ENCODE results near the gene ITGB6. TPM values are rescaled to one million over a fixed set of nuclear protein-coding genes. Genes with fewer than 3 reads are reported as not detected.

ITGB6 gene
- total RNA-seq, 1 donor from 2014 or later: not detected

DNA sequence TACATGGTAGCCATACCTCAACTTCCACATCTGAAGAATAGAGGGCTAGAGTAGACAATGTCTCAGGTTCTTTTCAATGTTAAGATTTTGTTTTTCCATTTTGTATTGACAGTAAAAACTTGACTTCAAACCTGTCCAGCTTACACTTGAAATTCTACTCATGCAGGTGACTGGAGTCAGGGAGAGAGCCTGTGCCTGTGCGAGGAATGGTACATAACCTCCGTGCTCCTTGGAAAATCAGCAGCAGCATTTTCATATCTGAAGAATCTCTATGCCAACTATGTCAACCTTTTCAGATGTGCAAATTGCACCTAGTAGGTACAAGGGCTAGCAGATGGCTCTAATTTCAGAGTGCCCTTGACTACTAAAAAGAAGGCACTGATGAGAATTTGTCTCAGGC, 139.8 kb downstream of the ITGB6 start:
- Histone ChIP-seq H3K9ac (no peak overlapping the region), H3K79me2 (ENCODE audit: low read depth) (no peaks in the 10 kb centered on the region), H3K4me1 (peaks cover 7% of the 10 kb centered on the region), H3K27ac (no peak overlapping the region), H3K4me3 (no peak overlapping the region), H2AFZ (replicated peaks) (no peak overlapping the region), H3K36me3 (no peaks in the 10 kb centered on the region), H3K4me2 (no peak overlapping the region), H3K27me3 (peaks cover 44% of the 10 kb centered on the region), H3F3A (ENCODE audit: low read depth) (peaks cover 8% of the 10 kb centered on the region), H4K20me1 (ENCODE audit: low read depth) (no peaks in the 10 kb centered on the region), H3K9me3 (ENCODE audit: low read depth) (no peaks in the 10 kb centered on the region)
- H3K4me1 Mint-ChIP-seq: peaks cover 15% of the 10 kb centered on the region
- H3K36me3 Mint-ChIP-seq: no peaks in the 10 kb centered on the region
- no peak for DNase-seq (ENCODE audit: low spot score)
- no peak overlapping the region for H3K27ac Mint-ChIP-seq
- TF ChIP-seq EZH2 (IDR thresholded peaks at IDR 0.05): no peak
- no peak for TF ChIP-seq EZH2phosphoT487 (IDR thresholded peaks at IDR 0.05)
- TF ChIP-seq, protein P1, sequence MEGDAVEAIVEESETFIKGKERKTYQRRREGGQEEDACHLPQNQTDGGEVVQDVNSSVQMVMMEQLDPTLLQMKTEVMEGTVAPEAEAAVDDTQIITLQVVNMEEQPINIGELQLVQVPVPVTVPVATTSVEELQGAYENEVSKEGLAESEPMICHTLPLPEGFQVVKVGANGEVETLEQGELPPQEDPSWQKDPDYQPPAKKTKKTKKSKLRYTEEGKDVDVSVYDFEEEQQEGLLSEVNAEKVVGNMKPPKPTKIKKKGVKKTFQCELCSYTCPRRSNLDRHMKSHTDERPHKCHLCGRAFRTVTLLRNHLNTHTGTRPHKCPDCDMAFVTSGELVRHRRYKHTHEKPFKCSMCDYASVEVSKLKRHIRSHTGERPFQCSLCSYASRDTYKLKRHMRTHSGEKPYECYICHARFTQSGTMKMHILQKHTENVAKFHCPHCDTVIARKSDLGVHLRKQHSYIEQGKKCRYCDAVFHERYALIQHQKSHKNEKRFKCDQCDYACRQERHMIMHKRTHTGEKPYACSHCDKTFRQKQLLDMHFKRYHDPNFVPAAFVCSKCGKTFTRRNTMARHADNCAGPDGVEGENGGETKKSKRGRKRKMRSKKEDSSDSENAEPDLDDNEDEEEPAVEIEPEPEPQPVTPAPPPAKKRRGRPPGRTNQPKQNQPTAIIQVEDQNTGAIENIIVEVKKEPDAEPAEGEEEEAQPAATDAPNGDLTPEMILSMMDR (IDR thresholded peaks at IDR 0.05): no peak
- H3K27me3 Mint-ChIP-seq (ENCODE audit: insufficient read depth, low read depth): peaks cover 24% of the 10 kb centered on the region
- peaks cover 6% of the 10 kb centered on the region for H3K9me3 Mint-ChIP-seq
- no peak overlapping the region for H3K4me3 Mint-ChIP-seq

- Mint-ChIP-seq H3K4me1 (peaks cover 16% of the 10 kb centered on the region), H3K9me3 (peaks cover 6% of the 10 kb centered on the region), H3K36me3 (no peaks in the 10 kb centered on the region), H3K27me3 (ENCODE audit: insufficient read depth, low read depth) (peaks cover 16% of the 10 kb centered on the region), H3K27ac (no peak overlapping the region), H3K4me3 (no peak overlapping the region)
- Histone ChIP-seq H3K4me3 (no peak overlapping the region), H3K79me2 (ENCODE audit: low read depth) (no peaks in the 10 kb centered on the region), H4K20me1 (ENCODE audit: low read depth) (no peaks in the 10 kb centered on the region), H3K36me3 (no peaks in the 10 kb centered on the region), H3K4me2 (no peak overlapping the region), H3K4me1 (peaks cover 17% of the 10 kb centered on the region), H3K27ac (no peak overlapping the region), H3F3A (ENCODE audit: low read depth) (peaks cover 14% of the 10 kb centered on the region), H3K9me3 (ENCODE audit: low read depth) (no peaks in the 10 kb centered on the region), H3K9ac (no peak overlapping the region), H3K27me3 (peaks cover 25% of the 10 kb centered on the region), H2AFZ (replicated peaks) (no peak overlapping the region)
- no peak for DNase-seq (ENCODE audit: low spot score)
- TF ChIP-seq EZH2phosphoT487 (IDR thresholded peaks at IDR 0.05) (no peak), EZH2 (IDR thresholded peaks at IDR 0.05) (no peak)
- TF ChIP-seq, protein P1 (IDR thresholded peaks at IDR 0.05): no peak
Measured at GRCh38 chr2:160057356-160057755, 142.7 kb downstream of the ITGB6 start.

- peaks cover 30% of the 10 kb centered on the region for H3K4me1 Mint-ChIP-seq
- H2AFZ ChIP-seq (replicated peaks): no peak overlapping the region
- H3K9ac ChIP-seq: no peak overlapping the region
- H3K9me3 ChIP-seq (ENCODE audit: low read depth): no peaks in the 10 kb centered on the region
- no peak overlapping the region for H3K4me2 ChIP-seq
- H3K27me3 Mint-ChIP-seq (ENCODE audit: insufficient read depth, low read depth): peaks cover 14% of the 10 kb centered on the region
- TF ChIP-seq, protein P1 (IDR thresholded peaks at IDR 0.05): no peak
- TF ChIP-seq EZH2 (IDR thresholded peaks at IDR 0.05) (no peak), EZH2phosphoT487 (IDR thresholded peaks at IDR 0.05) (no peak)
- H3K27me3 ChIP-seq: peaks cover 9% of the 10 kb centered on the region
- H3K9me3 Mint-ChIP-seq: peaks cover 6% of the 10 kb centered on the region
- no peaks in the 10 kb centered on the region for H3K79me2 ChIP-seq (ENCODE audit: low read depth)
- no peaks in the 10 kb centered on the region for H3K36me3 ChIP-seq
- no peak overlapping the region for H3K4me3 ChIP-seq
- H3K36me3 Mint-ChIP-seq: no peaks in the 10 kb centered on the region
- H3K4me3 Mint-ChIP-seq: no peak overlapping the region
- H3K27ac Mint-ChIP-seq: no peak overlapping the region
- H3K27ac ChIP-seq: no peak overlapping the region
- no peaks in the 10 kb centered on the region for H4K20me1 ChIP-seq (ENCODE audit: low read depth)
- peaks cover 14% of the 10 kb centered on the region for H3F3A ChIP-seq (ENCODE audit: low read depth)
- peaks cover 21% of the 10 kb centered on the region for H3K4me1 ChIP-seq
- DNase-seq (ENCODE audit: low spot score): no peak
Measured at GRCh38 chr2:160055726-160056108, 144.4 kb downstream of the ITGB6 start.

All from neural progenitor cell (in vitro differentiated cells).